ENCODE data around the gene EPHB1. TPM values are rescaled to one million over a fixed set of nuclear protein-coding genes. Genes with fewer than 3 reads are reported as not detected.
A peak's percentile ranks its signal among the peaks of the same experiment; 100 is the strongest.

EPHB1 gene
- polyA plus RNA-seq, 3 donors, result 0.06 to 0.55 TPM; not detected in 1

- H3K9ac ChIP-seq (ENCODE audit: insufficient read depth, low read length, poor library complexity, severe bottlenecking), result no peak overlapping the region
- H2AFZ ChIP-seq (ENCODE audit: insufficient read depth, low read depth, low read length, poor library complexity, severe bottlenecking), result no peak overlapping the region
- H3K9me3 ChIP-seq (replicated peaks in 1 of 2; ENCODE audit: control insufficient read depth in 1 of 2, insufficient read depth in 1 of 2, low read length in 2 of 2), result no peaks in the 10 kb centered on the region
- Mint-ChIP-seq H3K4me1 (peaks cover 3% of the 10 kb centered on the region), H3K4me3 (no peak overlapping the region), H3K36me3 (no peaks in the 10 kb centered on the region), H3K27ac (no peak overlapping the region), H3K27me3 (ENCODE audit: low read depth in 3 of 3) (peaks cover 0 to 11% (median 6%) of the 10 kb centered on the region in 3 donors), H3K9me3 (peaks cover 1 to 16% (median 8%) of the 10 kb centered on the region in 7 donors)
- no peaks in the 10 kb centered on the region for H4K20me1 ChIP-seq (ENCODE audit: insufficient read depth, low read length)
- H3K36me3 ChIP-seq (replicated peaks in 1 of 2; ENCODE audit: control insufficient read depth in 1 of 2, insufficient read depth in 2 of 2, low read length in 2 of 2), result no peaks in the 10 kb centered on the region
- no peaks in the 10 kb centered on the region for H3K79me2 ChIP-seq (ENCODE audit: insufficient read depth, low read length)
- no peaks in the 10 kb centered on the region for H3K27me3 ChIP-seq (ENCODE audit: control insufficient read depth in 2 of 2, insufficient read depth in 2 of 2, low read length in 2 of 2)
- no peak overlapping the region for H3K4me3 ChIP-seq (replicated peaks in 1 of 3; ENCODE audit: low read depth in 2 of 3, low read length in 3 of 3)
- no peak overlapping the region for H3K27ac ChIP-seq (ENCODE audit: low read depth in 1 of 2, low read length in 2 of 2)
- intact Hi-C loops (cut with micrococcal nuclease), result no loop called here
- TF ChIP-seq CTCF (IDR thresholded peaks at IDR 0.05), result no peak
- no peaks in the 10 kb centered on the region for H3K4me1 ChIP-seq (ENCODE audit: control insufficient read depth in 1 of 2, insufficient read depth in 2 of 2, low read length in 2 of 2)
- peak; percentile 9 to 25 (median 16) for DNase-seq
- WGBS (ENCODE audit: insufficient coverage), result 50% methylated on average over 1 of the region's 1 CpG
- no peak overlapping the region for H3K4me2 ChIP-seq (replicated peaks; ENCODE audit: extremely low read depth, low read length, poor library complexity, severe bottlenecking)
These were observed 44.9 kb downstream of the EPHB1 start for GRCh38 chr3:134839990-134840389.

GRCh38 chr3:134840459-134840858 lies 45.4 kb downstream of the EPHB1 start:
- no peak for TF ChIP-seq CTCF (IDR thresholded peaks at IDR 0.05)
- intact Hi-C loops (cut with micrococcal nuclease), result no loop called here
- Histone ChIP-seq H3K9me3 (replicated peaks in 1 of 2; ENCODE audit: control insufficient read depth in 1 of 2, insufficient read depth in 1 of 2, low read length in 2 of 2) (no peaks in the 10 kb centered on the region), H3K27me3 (ENCODE audit: control insufficient read depth in 2 of 2, insufficient read depth in 2 of 2, low read length in 2 of 2) (no peaks in the 10 kb centered on the region), H3K36me3 (replicated peaks in 1 of 2; ENCODE audit: control insufficient read depth in 1 of 2, insufficient read depth in 2 of 2, low read length in 2 of 2) (no peaks in the 10 kb centered on the region), H3K9ac (ENCODE audit: insufficient read depth, low read length, poor library complexity, severe bottlenecking) (no peak overlapping the region), H3K4me1 (ENCODE audit: control insufficient read depth in 1 of 2, insufficient read depth in 2 of 2, low read length in 2 of 2) (no peaks in the 10 kb centered on the region), H3K4me2 (replicated peaks; ENCODE audit: extremely low read depth, low read length, poor library complexity, severe bottlenecking) (no peak overlapping the region), H2AFZ (ENCODE audit: insufficient read depth, low read depth, low read length, poor library complexity, severe bottlenecking) (no peak overlapping the region), H3K27ac (ENCODE audit: low read depth in 1 of 2, low read length in 2 of 2) (no peak overlapping the region), H3K79me2 (ENCODE audit: insufficient read depth, low read length) (no peaks in the 10 kb centered on the region), H3K4me3 (replicated peaks in 1 of 3; ENCODE audit: low read depth in 2 of 3, low read length in 3 of 3) (no peak overlapping the region), H4K20me1 (ENCODE audit: insufficient read depth, low read length) (no peaks in the 10 kb centered on the region)
- WGBS (ENCODE audit: insufficient coverage), result no CpG with 5 or more reads among the region's 2 CpGs
- peaks cover 1 to 16% (median 8%) of the 10 kb centered on the region in 7 donors for H3K9me3 Mint-ChIP-seq
- no peaks in the 10 kb centered on the region for H3K36me3 Mint-ChIP-seq
- H3K27ac Mint-ChIP-seq, result no peak overlapping the region
- no peak overlapping the region for H3K4me3 Mint-ChIP-seq
- DNase-seq, result no peak
- H3K27me3 Mint-ChIP-seq (ENCODE audit: low read depth in 3 of 3), result peaks cover 0 to 11% (median 6%) of the 10 kb centered on the region in 3 donors
- peaks cover 3% of the 10 kb centered on the region for H3K4me1 Mint-ChIP-seq
